ENCODE data around the gene YEATS4.

GRCh38 chr12:69440016-69440415 lies 80.5 kb downstream of the YEATS4 start:
- TF ChIP-seq, protein P1, sequence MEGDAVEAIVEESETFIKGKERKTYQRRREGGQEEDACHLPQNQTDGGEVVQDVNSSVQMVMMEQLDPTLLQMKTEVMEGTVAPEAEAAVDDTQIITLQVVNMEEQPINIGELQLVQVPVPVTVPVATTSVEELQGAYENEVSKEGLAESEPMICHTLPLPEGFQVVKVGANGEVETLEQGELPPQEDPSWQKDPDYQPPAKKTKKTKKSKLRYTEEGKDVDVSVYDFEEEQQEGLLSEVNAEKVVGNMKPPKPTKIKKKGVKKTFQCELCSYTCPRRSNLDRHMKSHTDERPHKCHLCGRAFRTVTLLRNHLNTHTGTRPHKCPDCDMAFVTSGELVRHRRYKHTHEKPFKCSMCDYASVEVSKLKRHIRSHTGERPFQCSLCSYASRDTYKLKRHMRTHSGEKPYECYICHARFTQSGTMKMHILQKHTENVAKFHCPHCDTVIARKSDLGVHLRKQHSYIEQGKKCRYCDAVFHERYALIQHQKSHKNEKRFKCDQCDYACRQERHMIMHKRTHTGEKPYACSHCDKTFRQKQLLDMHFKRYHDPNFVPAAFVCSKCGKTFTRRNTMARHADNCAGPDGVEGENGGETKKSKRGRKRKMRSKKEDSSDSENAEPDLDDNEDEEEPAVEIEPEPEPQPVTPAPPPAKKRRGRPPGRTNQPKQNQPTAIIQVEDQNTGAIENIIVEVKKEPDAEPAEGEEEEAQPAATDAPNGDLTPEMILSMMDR (IDR thresholded peaks at IDR 0.05 in 8 of 11, conservative IDR thresholded peaks at IDR 0.05 in 3 of 11) = no peak
- TF ChIP-seq POLR2A (IDR thresholded peaks at IDR 0.05) (no peak), POLR2AphosphoS5 (IDR thresholded peaks at IDR 0.05) (no peak)
